CD4-positive, alpha-beta T cell treated with Interleukin-10 for 1 hour (primary cell): ENCODE results near the gene HDAC10.
"Not testable (repeated sequence)": the region's sequence is repeated elsewhere in the genome, so short reads cannot be mapped to it uniquely, and the experiment has no call there.

Source experiments
- DNase-seq: peaks from one replicate; pipeline ENCODE4 v3.0.0-alpha.2; 2020

Gene HDAC10

DNA sequence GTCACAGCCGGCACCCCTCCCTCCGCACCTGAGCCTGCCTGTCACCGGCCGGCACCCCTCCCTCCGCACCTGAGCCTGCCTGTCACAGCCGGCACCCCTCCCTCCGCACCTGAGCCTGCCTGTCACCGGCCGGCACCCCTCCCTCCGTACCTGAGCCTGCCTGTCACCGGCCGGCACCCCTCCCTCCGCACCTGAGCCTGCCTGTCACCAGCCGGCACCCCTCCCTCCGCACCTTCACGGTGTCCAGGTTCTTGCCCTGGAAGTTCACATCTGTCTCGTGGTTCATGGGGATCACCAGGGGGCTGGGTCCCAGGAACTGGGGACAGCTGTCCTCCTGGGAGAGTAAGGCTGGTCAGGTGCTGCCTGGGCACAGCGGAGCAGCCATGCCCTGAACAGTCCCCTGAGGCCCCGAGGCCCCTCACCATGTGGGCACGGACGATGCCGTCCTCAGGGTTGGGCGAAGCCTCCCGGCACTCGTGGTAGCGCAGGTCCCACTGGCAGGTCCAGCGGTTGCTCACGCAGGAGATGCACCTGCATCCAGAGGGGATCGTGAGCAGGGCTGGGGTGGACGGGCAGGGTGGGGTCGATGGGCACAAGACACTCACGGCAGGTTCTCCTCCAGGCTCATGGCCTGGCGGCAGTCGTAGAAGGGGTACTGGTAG lies 34.6 kb upstream of the HDAC10 start:
- no peak for DNase-seq

DNA sequence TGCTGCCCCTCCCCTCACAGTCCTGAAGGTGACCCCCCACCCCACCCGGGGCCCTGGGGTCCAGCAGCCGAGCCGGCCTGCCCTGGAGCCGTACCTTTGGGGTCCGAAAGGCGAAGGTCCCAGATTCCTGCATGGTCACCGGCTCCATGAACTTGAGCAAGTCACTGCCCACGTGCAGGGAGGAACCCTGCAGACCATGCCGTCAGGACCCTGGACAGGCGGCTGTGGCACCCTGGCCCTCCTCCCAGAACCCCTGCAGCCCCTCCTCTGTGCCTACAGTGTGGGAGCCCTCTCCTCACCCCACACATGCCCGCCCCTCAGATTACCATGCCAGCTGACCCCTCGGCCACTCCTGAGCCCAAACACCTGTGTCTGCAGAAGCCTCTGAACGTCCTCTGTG lies 33.4 kb upstream of the HDAC10 start:
- no peak for DNase-seq

DNA sequence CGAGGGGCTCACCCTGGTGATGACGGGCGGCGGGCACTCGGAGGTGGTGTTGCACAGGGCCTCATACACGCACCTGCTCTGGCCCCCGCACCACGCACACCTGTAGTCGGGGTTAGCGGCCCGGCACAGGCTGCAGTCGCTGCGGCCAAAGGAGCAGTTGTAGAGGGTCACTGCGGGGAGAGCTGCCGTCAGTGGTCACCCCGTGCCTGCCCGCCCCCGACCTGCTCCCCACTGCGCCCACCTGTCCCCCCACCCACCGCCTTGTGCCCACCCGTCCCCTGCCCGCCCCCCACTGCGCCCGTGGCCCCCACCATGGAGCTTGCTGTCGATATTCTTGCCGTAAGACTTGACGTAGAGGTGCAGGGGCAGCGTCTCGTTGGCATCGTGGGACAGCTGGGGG lies 32.8 kb upstream of the HDAC10 start:
- DNase-seq = no peak

DNA sequence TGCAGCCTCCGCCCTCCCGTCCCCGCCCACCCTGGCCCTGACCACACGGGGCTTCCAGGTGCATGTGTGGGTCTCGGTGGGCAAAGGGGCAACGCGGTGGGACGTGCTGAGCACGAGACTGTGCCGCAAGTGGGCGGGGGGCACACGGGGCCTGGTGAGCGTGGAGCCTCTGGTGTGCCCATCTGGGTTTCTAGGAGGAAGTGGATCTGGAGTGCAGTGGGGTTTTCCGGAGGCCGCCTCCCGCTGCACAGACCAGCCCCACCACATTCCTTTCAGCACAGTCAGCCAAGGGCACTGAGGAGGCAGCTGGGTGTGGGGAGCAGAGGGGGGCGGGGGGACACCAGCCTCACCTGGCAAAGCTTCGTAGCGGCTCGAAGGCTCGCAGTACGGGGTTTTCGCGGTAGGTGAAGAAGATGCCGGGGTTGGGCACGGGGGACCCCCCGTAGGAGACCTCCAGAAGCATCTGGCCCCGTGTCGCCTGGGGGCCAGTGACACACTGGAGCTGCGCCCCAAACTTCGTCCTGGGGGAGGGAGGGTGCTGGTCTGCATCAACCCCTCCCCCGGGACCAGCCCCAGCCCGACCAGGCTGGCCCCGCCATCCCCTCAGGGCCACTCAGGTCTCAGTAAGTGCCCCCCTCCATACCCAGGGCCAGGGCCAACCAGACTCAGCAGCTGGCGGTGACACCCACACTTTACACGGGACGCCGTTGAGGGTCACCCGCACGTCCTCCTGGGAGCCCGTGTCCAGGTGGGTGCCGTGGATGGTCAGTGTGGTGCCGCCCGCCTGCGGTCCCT lies 31.5 kb upstream of the HDAC10 start:
- no peak for DNase-seq

DNA sequence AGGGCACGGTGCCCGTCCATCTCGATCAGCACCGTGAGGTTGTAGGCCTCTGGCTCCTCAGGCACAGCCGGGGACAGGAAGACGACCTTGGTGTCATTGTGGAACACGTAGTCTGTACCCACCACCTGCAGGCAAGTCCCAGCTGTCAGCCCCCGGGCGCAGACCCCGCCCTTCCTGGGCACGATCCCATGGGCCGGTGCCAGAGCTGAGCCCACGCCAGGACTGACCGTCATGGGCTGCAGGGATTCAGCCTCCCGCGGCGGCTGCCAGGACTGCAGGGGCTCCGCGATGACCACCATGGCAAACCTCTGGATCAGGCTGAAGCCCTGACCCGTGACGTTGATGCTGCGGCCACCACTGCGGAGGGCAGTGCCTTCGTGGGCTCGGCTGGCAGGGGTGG lies 30.9 kb upstream of the HDAC10 start:
- DNase-seq = no peak

DNA sequence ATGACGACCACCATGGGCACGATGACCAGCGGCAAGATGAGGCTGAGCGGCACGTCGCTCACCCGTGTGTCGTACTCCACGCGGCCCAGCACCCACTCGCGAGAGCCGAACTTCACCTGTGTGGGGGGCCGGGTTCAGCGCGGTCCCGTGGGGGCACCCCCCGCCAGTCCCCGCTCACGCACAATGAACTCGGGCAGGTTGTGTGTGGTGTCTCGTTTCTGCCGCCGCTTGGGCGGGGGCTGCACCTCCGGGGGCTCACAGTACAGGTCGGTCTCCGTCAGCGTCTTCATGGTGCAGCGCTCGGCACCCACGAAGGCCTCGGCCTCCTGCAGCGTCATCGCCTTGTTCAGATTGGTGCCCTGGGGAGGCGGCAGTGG lies 30.3 kb upstream of the HDAC10 start:
- DNase-seq = no peak

DNA sequence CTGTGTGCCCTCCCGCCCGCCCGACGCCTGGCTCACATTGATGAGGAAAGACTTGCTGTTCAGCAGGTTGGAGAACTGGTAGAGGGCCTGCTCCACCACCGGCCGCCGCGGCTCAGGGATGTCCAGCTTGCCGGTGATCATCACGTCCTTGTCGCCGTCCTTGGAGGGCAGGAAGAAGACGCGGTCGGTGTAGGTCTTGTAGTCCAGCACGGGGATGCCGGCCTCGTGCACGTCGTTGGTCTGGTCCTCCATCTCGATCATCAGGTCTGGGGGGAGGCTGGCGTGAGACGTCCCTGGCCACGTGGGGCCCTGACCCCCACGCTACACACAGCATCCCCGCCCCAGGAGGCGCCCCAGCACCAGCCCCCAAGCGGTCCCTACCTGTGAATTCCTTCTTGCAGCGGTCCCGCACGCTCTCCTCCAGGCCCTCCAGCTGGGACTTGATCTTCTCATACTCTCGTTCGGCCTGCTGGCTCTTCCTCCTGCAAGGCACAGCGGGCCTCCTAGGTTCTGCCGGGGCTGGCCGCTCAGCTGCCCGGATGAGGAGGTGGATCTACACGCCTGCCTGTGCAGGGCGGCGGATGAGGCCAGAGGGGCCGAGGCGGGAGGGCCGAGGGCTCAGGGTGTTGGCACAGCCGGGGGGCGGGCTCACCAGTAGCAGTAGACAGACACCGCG lies 29.8 kb upstream of the HDAC10 start:
- no peak for DNase-seq

DNA sequence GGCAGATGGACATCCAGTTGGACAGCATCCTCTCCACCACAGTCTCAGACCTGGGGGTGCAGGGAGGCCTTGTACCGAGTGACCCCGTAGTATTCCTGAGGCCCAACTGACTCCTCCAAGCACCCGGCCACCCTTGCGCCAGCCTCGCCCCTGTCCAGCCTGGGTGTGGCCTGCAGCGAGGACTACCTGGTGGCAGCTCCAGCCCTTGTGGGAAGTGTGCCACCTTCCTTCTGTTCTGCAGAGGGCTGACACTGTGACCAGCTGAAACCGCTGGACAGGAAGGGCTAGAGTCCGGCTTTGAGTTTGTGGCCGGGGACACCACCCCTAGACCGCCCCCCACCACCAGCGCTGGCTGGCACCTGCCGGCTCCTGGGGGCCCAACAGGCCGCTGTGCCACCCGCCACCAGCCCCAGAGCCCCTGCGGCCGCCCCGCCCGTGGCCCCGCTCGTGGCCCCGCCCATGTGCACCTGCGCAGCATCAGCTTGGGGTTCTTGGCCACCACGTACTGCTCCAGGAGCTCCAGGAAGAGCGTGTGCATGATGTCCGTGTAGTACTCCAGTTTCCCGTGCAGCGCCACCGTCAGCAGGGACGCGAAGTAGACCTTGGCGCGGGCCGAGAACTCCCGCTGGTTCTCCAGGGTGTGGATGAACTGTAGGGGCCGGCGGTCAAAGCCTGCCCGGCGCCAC lies 29.1 kb upstream of the HDAC10 start:
- DNase-seq = no peak

DNA sequence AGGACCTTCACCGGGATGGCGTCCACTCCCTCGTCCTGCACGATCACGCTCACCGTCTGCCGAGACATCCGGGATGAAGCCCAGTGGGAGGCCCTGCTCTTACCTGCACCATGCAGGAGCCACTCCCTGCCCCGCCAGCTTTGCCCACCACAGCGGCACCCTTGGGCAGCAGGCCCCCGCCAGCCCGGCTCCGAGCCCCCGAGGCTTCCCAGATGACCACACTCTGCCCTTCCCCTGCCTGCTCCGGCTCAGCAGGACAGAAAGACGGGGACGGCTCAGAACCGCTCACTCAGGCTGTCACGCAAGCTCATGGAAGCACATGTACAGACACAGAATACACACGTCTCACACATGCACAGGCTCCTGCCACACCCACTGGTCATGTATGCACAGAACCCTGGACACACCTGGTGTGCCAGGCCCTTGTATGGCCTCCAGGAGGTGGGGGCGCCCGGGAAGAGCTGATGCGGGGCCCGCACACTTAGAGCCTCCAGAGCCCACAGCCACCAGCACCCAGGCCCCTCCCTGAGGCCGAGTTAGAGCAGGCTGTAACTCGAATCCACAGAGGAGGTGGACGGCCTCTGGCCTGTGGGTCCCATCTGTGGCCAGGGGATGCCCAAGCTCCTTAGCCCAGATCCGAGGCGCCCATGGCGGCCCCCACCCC lies 28.0 kb upstream of the HDAC10 start:
- DNase-seq = no peak

DNA sequence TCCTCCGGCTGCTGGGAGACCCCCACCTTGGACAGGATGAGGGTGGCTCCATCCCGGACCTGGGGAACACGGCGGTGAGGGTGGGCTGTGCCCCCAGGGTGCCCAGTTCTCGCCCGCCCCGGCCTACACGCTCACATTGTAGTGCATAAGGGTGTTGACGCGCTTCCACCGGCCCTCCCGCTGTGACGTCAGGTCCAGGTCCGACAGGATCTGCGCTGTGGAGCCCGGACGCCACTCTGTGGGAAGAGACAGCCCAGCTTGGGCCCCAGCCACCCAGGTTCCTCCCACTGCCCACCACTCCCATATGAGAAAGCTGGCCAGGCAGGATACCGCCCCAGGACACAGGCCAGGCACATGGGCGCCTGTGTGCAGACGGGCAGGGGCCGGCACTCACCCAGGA lies 27.4 kb upstream of the HDAC10 start:
- DNase-seq = no peak

DNA sequence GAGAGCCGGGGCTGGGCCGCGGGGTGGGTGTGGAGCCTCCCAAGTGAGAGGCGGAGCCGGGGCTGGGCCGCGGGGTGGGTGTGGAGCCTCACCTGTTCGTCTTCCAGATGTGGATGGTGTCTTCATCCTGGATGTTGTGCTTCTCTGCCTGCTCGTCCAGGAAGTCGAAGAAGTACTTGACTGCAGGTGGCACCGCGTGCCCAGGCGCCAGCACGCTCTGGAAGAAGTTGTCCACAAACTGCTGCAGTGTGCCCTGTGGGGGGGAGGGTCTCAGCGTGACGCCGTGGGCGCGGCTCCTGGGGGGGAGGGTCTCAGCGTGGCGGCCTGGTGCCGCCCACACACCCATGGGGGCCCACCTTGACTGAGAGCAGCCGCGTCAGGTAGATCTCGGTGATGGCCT lies 26.7 kb upstream of the HDAC10 start:
- no peak for DNase-seq

DNA sequence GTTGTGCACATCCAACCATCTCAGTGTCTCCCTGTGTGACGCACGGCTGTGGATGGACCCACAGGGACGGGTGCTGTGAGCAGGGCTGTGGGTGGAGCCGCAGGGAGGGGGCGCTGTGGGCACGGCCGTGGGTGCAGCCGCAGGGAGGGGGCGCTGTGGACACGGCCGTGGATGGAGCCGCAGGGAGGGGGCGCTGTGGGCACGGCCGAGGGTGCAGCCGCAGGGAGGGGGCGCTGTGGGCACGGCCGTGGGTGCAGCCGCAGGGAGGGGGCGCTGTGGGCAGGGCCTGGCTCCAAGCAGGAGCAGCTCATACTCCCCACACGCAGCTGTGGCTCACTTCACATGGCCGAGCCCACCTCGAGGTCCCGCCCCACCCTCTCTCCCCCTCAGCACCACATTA lies 25.1 kb upstream of the HDAC10 start:
- DNase-seq = peak; percentile 66

DNA sequence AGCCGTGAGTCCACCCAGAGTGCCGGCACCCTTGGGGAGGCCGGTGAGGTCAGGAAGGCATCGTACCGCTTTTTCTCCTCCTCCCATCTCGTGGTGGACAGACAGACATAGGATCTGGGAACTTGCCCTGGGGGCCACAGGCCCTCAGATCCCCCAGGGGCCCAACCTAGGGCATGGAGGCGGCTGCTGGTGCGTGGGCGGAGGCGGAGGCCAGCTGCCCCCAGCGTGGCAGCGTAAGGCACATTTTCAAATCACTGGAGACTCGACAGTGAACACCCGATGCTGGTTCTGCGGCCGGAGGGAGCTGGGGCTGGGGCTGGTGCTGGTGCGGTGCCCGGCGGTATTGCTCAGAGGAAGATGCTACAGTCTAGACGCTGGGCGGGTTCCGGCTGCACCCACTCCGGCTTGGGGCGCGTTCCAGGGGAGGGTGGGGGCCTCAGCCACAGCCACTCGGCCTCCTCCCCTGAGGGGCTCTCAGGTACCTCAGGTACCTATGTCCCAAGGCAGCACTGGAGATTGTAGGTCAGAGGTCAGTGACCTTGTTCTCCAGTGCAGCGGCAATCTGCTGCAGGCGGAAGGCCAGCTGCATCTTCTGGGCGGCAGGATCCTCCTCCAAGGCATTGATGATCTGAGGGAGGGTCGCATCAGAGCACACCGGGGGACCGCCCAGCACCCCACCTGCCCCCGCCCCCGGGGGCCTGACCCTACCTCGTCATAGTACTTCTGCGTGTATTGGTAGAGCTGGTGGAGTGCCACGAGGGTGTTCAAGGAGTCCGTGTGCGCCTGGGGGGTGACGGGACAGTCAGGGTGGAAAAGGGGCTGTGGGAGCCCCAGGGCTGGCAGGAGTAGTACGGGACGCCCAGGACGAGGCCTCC lies 24.4 kb upstream of the HDAC10 start:
- no peak for DNase-seq

DNA sequence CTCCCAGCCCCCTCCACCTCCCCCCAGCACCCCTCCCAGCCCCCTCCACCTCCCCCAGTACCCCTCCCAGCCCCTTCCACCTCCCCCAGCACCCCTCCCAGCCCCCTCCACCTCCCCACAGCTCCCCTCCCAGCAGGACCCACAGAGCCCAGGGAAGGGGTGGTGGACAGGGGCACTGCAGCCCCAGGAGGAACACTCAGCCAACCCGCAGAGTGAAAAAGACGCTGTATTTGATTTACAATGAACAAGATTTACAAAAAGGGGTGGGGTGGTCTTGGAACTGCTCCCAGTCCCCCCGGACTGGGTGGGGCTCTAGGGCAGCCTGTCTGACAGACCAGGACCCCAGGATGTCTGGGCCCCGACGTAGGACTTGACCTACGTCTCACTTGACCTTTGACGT lies 23.7 kb upstream of the HDAC10 start:
- DNase-seq = no peak

DNA sequence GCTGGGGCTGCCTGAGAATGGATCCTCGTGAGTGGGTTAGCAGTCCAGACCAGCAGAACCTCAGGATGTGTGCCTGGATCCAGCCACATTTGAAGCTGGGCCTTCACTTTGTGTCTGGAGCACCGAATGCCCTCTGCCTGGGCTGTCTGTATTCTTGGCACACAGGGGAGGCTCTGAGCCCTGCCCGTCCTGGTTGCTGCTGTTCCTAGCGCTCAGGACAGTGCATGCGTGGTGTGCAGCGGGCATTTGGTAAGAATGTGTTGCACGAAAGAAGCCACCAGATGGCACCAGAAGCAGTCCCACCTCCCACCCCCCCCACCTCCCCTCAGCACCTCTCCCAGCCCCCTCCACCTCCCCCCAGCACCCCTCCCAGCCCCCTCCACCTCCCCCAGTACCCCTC lies 23.2 kb upstream of the HDAC10 start:
- peak; percentile 62 for DNase-seq

DNA sequence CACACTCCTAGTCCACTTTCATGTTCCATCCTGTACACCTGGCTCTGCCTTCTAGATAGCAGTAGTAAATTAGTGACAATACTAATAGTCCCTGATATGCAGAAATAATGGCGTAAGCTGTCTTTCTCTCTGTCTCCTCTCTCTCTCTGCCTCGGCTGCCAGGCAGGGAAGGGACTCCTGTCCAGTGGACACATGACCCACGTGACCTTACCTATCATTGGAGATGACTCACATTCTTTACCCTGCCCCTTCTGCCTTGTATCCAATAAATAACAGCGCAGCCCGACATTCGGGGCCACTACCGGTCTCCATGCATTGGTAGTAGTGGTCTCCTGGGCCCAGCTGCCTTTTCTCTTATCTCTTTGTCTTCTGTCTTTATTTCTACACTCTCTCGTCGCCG lies 22.7 kb upstream of the HDAC10 start:
- not testable (repeated sequence) for DNase-seq

DNA sequence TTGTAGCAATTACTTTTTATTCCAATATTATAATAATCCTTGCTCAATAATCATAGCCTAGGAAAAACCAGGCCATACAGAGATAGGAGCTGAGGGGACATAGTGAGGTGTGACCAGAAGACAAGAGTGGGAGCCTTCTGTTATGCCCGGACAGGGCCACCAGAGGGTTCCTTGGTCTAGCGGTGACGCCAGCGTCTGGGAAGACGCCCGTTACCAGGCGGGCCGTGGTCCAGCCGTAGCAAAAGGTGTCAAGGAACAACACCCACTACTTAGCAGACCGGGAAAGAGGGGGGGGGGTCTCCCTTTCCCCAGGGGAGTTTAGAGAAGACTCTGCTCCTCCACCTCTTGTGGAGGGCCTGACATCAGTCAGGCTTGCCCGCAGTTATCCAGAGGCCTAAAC lies 22.3 kb upstream of the HDAC10 start:
- DNase-seq = not testable (repeated sequence)

DNA sequence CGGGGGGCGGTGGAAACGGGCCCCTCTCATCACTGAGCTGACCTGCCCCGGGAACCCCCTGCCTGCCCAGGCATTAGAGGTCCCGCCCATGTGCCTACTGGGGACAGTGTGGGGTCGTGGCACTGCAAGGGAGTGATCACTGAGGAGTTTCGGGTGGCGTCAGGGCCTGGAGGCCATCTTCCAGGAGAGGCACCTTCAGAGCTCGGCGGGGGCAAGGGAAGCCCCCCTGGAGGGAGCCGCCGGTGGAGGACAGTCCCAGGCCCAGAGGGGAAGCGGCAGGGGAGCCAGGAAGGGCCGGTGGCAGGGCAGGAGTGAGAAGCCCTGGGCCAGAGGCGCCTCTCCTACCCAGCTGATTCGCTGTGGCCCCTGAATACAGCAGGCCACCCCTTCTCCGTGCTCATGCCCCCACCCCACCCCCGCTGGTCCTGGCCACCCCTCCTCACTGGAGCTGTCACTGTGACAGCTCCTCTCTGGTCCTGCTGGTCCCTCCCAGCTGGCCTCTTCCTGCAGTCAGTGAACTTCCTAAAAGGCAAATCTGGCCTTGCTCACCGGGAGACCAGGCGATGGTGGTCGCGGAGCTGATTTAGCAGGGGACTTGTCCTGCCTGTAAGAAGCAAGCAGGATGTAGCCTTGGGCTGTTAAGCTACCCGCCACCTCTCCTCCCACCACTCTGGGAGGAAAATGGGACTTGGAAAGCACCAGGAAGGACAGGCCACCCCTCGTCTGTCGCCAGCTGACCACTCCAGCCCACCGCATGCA lies 21.2 kb upstream of the HDAC10 start:
- DNase-seq = no peak

DNA sequence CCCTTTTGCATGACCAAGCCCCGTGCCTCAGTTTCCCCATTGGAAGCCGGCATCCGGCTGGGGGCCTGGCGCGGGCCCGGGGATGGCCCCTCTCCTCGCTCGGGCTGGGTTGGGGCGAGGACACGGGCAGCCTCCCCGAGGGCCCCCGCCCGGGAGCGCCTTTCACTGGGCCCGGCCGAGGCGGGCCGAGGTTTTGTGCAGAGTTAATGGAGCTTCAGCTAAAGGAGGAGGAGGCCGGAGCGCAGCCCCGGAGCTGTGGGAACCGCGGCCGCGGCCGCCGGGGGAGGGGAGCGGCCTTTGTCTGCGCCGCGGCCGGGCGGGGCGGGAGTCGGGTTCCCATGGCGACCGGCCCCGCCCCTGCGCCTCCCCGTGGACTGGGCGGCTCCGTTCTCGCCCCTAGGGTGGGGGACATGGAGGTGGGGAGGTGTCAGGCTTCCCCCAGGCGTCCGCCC lies 20.5 kb upstream of the HDAC10 start:
- DNase-seq = peak; percentile 72

DNA sequence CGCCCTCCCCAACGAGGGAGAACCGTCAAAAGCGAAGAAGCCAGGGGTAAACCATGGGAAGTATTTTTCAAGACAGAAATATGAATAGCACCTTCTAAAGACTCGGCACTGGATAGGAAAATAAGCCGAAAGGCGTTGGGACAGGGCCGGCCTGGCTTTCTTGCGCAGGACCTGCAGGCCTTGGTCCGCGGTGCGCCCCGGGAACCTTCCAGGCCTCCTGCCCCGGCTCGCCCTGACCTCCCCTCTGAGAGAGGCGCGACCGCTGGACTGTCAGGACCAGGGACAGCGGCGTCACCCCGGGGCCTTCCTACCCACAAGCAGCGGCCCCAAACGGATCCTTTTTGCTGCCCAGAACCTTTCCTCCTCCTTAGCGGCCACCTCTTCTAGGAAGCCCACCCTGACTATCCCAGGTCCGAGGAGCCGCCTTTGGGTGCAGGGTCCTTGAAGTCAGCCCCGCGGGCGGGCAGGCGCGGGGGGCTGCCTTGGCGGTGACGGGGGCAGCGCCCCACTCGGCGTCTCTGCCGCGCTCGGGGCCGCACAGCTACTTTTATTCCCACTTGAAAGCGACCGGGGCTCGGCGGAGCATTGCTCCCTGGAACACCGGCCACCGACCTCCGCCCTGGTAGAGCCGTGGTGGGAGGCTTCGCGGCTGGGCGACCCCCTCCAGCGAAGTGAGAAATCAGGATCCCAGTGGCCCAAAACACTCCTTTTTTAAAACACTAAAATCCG lies 19.8 kb upstream of the HDAC10 start:
- DNase-seq = peak; percentile 74
